Measurements from ENCODE around the gene GHSR. TPM values are rescaled to one million over a fixed set of nuclear protein-coding genes. Genes with fewer than 3 reads are reported as not detected.

Gene GHSR
- total RNA-seq, 1 experiment from 2014 or later = not detected

DNA sequence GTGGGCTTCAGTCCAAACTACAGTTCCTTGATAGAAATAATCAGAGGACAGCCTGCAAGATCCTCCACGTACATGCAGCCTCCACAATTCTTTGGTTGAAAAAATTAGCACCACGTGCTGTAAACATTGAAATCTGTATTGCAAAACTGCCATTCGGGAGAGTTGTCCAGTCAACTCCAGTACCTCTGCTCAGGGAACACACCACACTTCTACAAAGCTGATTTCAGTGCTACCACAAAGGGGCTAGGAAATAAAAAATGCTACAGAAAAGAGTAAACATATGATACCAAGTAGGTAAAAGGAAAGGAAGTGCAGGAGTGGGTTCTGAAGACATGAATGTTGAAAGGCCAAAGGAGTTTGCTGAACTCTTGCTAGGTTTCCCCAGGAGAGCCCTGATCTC, 40.4 kb downstream of the GHSR start:
- DNase-seq = no peak
- intact Hi-C loops (cut with micrococcal nuclease) = loop anchor here (5.0 kb wide), 1 partner anchor 69 kb away; no protein-coding TSS in a partner anchor
- Histone ChIP-seq H3K9ac (ENCODE audit: low read length) (no peak overlapping the region), H2AFZ (ENCODE audit: low read length) (no peak overlapping the region), H3K4me3 (ENCODE audit: low read length) (no peak overlapping the region), H3K4me1 (ENCODE audit: insufficient read depth, low read length) (no peaks in the 10 kb centered on the region), H3K79me2 (ENCODE audit: low read length) (no peaks in the 10 kb centered on the region), H3K4me2 (ENCODE audit: low read length) (no peak overlapping the region), H4K20me1 (ENCODE audit: low read length) (no peaks in the 10 kb centered on the region), H3K9me2 (replicated peaks; ENCODE audit: low read length) (no peaks in the 10 kb centered on the region), H3K27ac (ENCODE audit: low read length) (no peak overlapping the region), H3K9me3 (ENCODE audit: low read length) (no peaks in the 10 kb centered on the region), H3F3A (ENCODE audit: low read length, unreplicated experiment) (no peaks in the 10 kb centered on the region), H3K36me3 (ENCODE audit: low read depth, low read length) (no peaks in the 10 kb centered on the region), H3K27me3 (ENCODE audit: low read length) (no peaks in the 10 kb centered on the region)
- ChIA-PET POLR2A (ENCODE audit: unreplicated experiment) (no interaction called here), CTCF (no interaction called here)
- TF ChIP-seq, protein P1, sequence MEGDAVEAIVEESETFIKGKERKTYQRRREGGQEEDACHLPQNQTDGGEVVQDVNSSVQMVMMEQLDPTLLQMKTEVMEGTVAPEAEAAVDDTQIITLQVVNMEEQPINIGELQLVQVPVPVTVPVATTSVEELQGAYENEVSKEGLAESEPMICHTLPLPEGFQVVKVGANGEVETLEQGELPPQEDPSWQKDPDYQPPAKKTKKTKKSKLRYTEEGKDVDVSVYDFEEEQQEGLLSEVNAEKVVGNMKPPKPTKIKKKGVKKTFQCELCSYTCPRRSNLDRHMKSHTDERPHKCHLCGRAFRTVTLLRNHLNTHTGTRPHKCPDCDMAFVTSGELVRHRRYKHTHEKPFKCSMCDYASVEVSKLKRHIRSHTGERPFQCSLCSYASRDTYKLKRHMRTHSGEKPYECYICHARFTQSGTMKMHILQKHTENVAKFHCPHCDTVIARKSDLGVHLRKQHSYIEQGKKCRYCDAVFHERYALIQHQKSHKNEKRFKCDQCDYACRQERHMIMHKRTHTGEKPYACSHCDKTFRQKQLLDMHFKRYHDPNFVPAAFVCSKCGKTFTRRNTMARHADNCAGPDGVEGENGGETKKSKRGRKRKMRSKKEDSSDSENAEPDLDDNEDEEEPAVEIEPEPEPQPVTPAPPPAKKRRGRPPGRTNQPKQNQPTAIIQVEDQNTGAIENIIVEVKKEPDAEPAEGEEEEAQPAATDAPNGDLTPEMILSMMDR (conservative IDR thresholded peaks at IDR 0.05; ENCODE audit: low read depth, low read length) = no peak
- TF ChIP-seq EZH2phosphoT487 (IDR thresholded peaks at IDR 0.05; ENCODE audit: borderline replicate concordance, low read length) = no peak
- no peak for TF ChIP-seq EZH2 (IDR thresholded peaks at IDR 0.05; ENCODE audit: low read length, unreplicated experiment)
- ATAC-seq = no peak
- BruUV-seq (replicated peaks) = no TSS peak

DNA sequence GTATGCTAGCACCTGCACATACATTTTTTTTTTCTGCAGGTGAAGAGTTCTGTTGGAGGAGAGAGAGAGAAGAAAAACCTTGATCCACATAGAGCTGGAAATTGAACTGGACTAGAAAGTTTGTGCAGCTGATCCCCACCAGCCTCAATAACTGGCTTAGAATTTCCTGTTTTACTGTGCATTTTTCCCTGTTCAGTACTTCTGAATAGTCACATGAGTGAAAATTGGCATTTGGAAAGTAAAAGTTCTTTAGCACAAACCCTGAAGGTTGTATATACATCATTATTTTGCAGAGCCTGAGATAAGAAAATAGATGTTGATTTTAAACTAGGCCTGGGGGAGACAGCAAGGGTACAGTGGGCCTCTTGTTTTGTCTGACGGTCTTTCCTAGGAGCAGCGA, 42.3 kb downstream of the GHSR start:
- no peaks in the 10 kb centered on the region; the same call in 1 of the 2 replicates for H3K36me3 ChIP-seq (ENCODE audit: low read depth, low read length)
- no peaks in the 10 kb centered on the region for H3K79me2 ChIP-seq (ENCODE audit: low read length)
- POLR2A ChIA-PET (ENCODE audit: unreplicated experiment) = no interaction called here
- BruUV-seq (replicated peaks) = TSS peak; percentile 2
- no peaks in the 10 kb centered on the region for H3K4me1 ChIP-seq (ENCODE audit: insufficient read depth, low read length)
- H3K4me3 ChIP-seq (ENCODE audit: low read length) = no peak overlapping the region
- DNase-seq (no peak), ATAC-seq (no peak)
- CTCF ChIA-PET = no interaction called here
- H3F3A ChIP-seq (ENCODE audit: low read length, unreplicated experiment) = no peaks in the 10 kb centered on the region
- intact Hi-C loops (cut with micrococcal nuclease) = loop anchor here (5.0 kb wide), 1 partner anchor 71 kb away; no protein-coding TSS in a partner anchor
- no peaks in the 10 kb centered on the region for H3K9me3 ChIP-seq (ENCODE audit: low read length)
- no peak overlapping the region for H2AFZ ChIP-seq (ENCODE audit: low read length)
- H3K4me2 ChIP-seq (ENCODE audit: low read length) = no peak overlapping the region
- no peaks in the 10 kb centered on the region for H4K20me1 ChIP-seq (ENCODE audit: low read length)
- no peaks in the 10 kb centered on the region for H3K27me3 ChIP-seq (ENCODE audit: low read length)
- no peak for TF ChIP-seq EZH2 (IDR thresholded peaks at IDR 0.05; ENCODE audit: low read length, unreplicated experiment)
- TF ChIP-seq, protein P1 (conservative IDR thresholded peaks at IDR 0.05; ENCODE audit: low read depth, low read length) = no peak
- H3K9ac ChIP-seq (ENCODE audit: low read length) = no peak overlapping the region
- no peaks in the 10 kb centered on the region for H3K9me2 ChIP-seq (replicated peaks; ENCODE audit: low read length)
- H3K27ac ChIP-seq (ENCODE audit: low read length) = no peak overlapping the region

DNA sequence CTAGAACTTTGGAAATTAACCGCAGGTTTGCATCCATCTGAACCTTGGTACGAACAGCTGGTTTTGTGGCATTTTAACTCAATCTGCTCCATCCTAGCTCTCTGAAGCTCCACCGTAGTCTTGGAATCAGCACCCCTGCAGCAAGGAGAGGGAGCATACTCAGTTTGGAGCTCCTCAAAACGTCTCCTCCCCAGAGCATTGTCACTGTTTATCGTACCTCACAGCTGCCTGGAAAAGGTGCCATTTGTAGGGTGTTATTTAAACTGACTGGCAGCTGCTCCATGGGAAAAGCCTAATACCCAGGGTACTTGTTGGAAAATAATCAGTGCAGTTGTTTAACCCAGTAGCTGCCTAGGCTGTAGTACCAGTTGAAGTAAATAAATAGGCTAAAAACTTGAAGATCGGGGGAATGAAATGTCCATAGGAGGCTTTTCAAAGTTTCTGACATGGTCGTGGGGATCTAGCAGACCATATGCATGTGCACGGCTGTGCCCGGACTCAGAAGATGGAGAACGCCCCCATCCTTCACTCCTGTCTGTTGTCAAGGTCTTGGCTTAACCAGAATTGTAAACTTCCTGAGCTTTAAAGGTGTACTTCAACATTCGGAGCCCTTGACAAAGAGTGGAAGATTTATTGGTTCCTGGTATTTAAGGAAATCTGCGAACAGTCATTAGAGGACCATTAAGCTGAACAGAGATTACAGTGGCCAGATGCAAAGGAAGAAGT, 43.9 kb downstream of the GHSR start:
- Histone ChIP-seq H3K27ac (ENCODE audit: low read length) (no peak overlapping the region), H3K4me2 (ENCODE audit: low read length) (no peak overlapping the region), H2AFZ (ENCODE audit: low read length) (no peak overlapping the region), H3K9me2 (replicated peaks; ENCODE audit: low read length) (no peaks in the 10 kb centered on the region), H3K27me3 (ENCODE audit: low read length) (no peaks in the 10 kb centered on the region), H3K4me1 (ENCODE audit: insufficient read depth, low read length) (no peaks in the 10 kb centered on the region), H3K9ac (ENCODE audit: low read length) (no peak overlapping the region), H3K4me3 (ENCODE audit: low read length) (no peak overlapping the region), H4K20me1 (ENCODE audit: low read length) (no peaks in the 10 kb centered on the region), H3F3A (ENCODE audit: low read length, unreplicated experiment) (no peaks in the 10 kb centered on the region), H3K79me2 (ENCODE audit: low read length) (no peaks in the 10 kb centered on the region), H3K9me3 (ENCODE audit: low read length) (no peaks in the 10 kb centered on the region), H3K36me3 (ENCODE audit: low read depth, low read length) (peaks cover 3% of the 10 kb centered on the region; the same call in 1 of the 2 replicates)
- ChIA-PET POLR2A (ENCODE audit: unreplicated experiment) (interaction anchor here (0.6 kb wide), 1 partner anchor 95 kb away, joined by 3 read pairs; no protein-coding TSS in a partner anchor), CTCF (no interaction called here)
- TF ChIP-seq, protein P1 (conservative IDR thresholded peaks at IDR 0.05; ENCODE audit: low read depth, low read length) = no peak
- no peak for TF ChIP-seq EZH2phosphoT487 (IDR thresholded peaks at IDR 0.05; ENCODE audit: borderline replicate concordance, low read length)
- no peak for TF ChIP-seq EZH2 (IDR thresholded peaks at IDR 0.05; ENCODE audit: low read length, unreplicated experiment)
- intact Hi-C loops (cut with micrococcal nuclease) = no loop called here
- no peak for ATAC-seq
- no peak for DNase-seq
- BruUV-seq (replicated peaks) = no TSS peak
